GM19395 (cell line): ENCODE data around the gene MACROD2.

Experiments used
- ATAC-seq: cut with Tn5 transposase; IDR thresholded peaks from one replicate; pipeline ENCODE4 v1.9.1; 2021; ENCODE audit warnings: mild to moderate bottlenecking, moderate library complexity; ENCODE audit not compliant: unreplicated experiment

Gene MACROD2

GRCh38 chr20:14631011-14631410 lies 635.7 kb downstream of the MACROD2 start:
- ATAC-seq = no peak

- no peak for ATAC-seq
Measured at GRCh38 chr20:14632906-14633305, 637.6 kb downstream of the MACROD2 start.

GRCh38 chr20:14633507-14633906 lies 638.2 kb downstream of the MACROD2 start:
- ATAC-seq = no peak

- no peak for ATAC-seq
Measured at GRCh38 chr20:14634665-14635064, 639.3 kb downstream of the MACROD2 start.

- ATAC-seq = no peak
Measured at GRCh38 chr20:14637441-14637840, 642.1 kb downstream of the MACROD2 start.

- no peak for ATAC-seq
Measured at GRCh38 chr20:14643146-14643545, 647.8 kb downstream of the MACROD2 start.

- ATAC-seq = no peak
Measured at GRCh38 chr20:14643556-14643955, 648.2 kb downstream of the MACROD2 start.

GRCh38 chr20:14644306-14645097 lies 649.2 kb downstream of the MACROD2 start:
- no peak for ATAC-seq

- no peak for ATAC-seq
Measured at GRCh38 chr20:14647016-14647415, 651.7 kb downstream of the MACROD2 start.

- ATAC-seq = no peak
Measured at GRCh38 chr20:14649662-14650061, 654.3 kb downstream of the MACROD2 start.

GRCh38 chr20:14657266-14658005 lies 662.1 kb downstream of the MACROD2 start:
- ATAC-seq = no peak

GRCh38 chr20:14664101-14664500 lies 668.8 kb downstream of the MACROD2 start:
- ATAC-seq = no peak

- ATAC-seq = no peak
Measured at GRCh38 chr20:14666696-14667095, 671.4 kb downstream of the MACROD2 start.

- ATAC-seq = no peak
Measured at GRCh38 chr20:14667226-14667625, 671.9 kb downstream of the MACROD2 start.

GRCh38 chr20:14672066-14672465 lies 676.8 kb downstream of the MACROD2 start:
- ATAC-seq = no peak

- no peak for ATAC-seq
Measured at GRCh38 chr20:14673164-14673563, 677.8 kb downstream of the MACROD2 start.

GRCh38 chr20:14677455-14677854 lies 682.1 kb downstream of the MACROD2 start:
- ATAC-seq = no peak

- ATAC-seq = no peak
Measured at GRCh38 chr20:14685183-14685582, 689.9 kb downstream of the MACROD2 start.

GRCh38 chr20:14687313-14687712 lies 692.0 kb downstream of the MACROD2 start:
- no peak for ATAC-seq

GRCh38 chr20:14688005-14688404 lies 692.7 kb downstream of the MACROD2 start:
- ATAC-seq = no peak

- ATAC-seq = no peak
Measured at GRCh38 chr20:14691994-14692393, 696.7 kb downstream of the MACROD2 start.

- no peak for ATAC-seq
Measured at GRCh38 chr20:14696478-14696877, 701.2 kb downstream of the MACROD2 start.
